OCI-M1 (cell line): ENCODE measurements around the gene GJA8.
A peak's percentile ranks its signal among the peaks of the same experiment; 100 is the strongest.
"Not testable (repeated sequence)": the region's sequence is repeated elsewhere in the genome, so short reads cannot be mapped to it uniquely, and the experiment has no call there.

Source experiments
- DNase-seq: peaks from one replicate; lab custom pipeline; 2025; lab: John Stamatoyannopoulos, UW

The GJA8 gene

DNA sequence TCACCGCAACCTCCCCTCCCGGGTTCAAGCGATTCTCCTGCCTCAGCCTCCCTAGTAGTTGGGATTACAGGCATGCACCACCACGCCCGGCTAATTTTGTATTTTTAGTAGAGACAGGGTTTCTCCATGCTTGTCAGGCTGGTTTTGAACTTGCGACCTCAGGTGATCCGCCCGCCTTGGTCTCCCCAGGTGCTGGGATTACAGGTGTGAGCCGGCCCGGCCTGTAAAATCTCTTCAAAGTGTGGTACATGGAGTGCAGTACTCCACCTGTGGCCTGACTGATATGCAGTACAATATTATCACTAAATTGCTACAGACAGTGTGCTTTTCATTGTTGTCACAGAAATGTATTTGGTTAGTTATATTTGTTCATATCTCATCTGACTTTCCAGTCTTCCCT is 25.1 kb downstream of the GJA8 start:
- not testable (repeated sequence) for DNase-seq

GRCh38 chr1:147928236-147929132 is 25.9 kb downstream of the GJA8 start, which contains the start of gene GPR89B:
Gene GPR89B (plus strand): TSS chr1:147928420. CDS start chr1:147928537, 117 bp downstream.
- peak; percentile 97 for DNase-seq

DNA sequence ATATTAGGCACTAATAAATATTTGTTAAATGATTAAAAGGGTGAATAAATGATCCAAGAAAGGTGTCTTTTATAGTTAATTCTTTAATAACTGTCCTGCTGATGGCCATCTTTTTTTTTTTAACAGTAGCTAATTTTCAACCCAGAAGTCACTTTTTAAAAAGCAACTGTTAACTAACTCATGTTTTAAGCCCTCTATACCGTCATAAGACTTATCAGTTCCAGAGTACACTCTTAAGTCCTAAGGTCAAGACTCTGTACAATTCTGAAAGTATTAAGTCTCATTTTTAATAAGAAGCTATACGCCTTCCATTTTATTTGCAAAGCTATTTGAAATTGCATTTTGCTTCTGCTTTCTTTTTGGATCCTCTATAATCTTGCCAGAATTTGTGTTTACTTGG is 28.5 kb downstream of the GJA8 start:
- not testable (repeated sequence) for DNase-seq

- not testable (repeated sequence) for DNase-seq
Measured at GRCh38 chr1:147935296-147935695, 32.7 kb downstream of the GJA8 start.

GRCh38 chr1:147940456-147940855 is 37.9 kb downstream of the GJA8 start:
- DNase-seq: not testable (repeated sequence)

- DNase-seq: not testable (repeated sequence)
Measured at GRCh38 chr1:147942563-147942962, 40.0 kb downstream of the GJA8 start.

DNA sequence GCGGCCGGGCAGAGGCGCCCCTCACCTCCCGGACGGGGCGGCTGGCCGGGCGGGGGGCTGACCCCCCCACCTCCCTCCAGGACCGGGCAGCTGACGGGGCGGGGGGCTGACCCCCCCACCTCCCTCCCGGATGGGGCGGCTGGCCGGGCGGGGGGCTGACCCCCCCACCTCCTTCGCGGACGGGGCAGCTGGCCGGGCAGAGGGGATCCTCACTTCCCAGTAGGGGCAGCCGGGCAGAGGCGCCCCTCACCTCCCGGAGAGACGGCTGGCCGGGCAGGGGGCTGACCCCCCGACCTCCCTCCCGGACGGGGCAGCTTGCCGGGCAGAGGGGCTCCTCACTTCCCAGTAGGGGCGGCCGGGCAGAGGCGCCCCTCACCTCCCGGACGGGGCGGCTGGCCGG is 46.9 kb downstream of the GJA8 start:
- DNase-seq: not testable (repeated sequence)
